ENCODE results near the gene PAK6.

Gene PAK6

GRCh38 chr15:40256638-40257235 is 17.9 kb downstream of the PAK6 start:
- DNase-seq, result no peak

- no peak for DNase-seq
These were observed 19.0 kb downstream of the PAK6 start for GRCh38 chr15:40257656-40258450.

- no peak for DNase-seq
These were observed 19.7 kb downstream of the PAK6 start for GRCh38 chr15:40258544-40258943.

- no peak for DNase-seq
These were observed 20.2 kb downstream of the PAK6 start for GRCh38 chr15:40259021-40259420.

GRCh38 chr15:40263024-40263754 is 24.3 kb downstream of the PAK6 start:
- no peak for DNase-seq

GRCh38 chr15:40264321-40265153 is 25.7 kb downstream of the PAK6 start:
- no peak for DNase-seq

GRCh38 chr15:40265355-40265754 is 26.5 kb downstream of the PAK6 start:
- DNase-seq, result no peak

GRCh38 chr15:40265875-40266274 is 27.0 kb downstream of the PAK6 start:
- DNase-seq, result no peak

- DNase-seq, result no peak
These were observed 28.0 kb downstream of the PAK6 start for GRCh38 chr15:40266828-40267304.

GRCh38 chr15:40267670-40268069 is 28.8 kb downstream of the PAK6 start:
- no peak for DNase-seq

- DNase-seq, result no peak
These were observed 30.7 kb downstream of the PAK6 start for GRCh38 chr15:40269604-40270003.

GRCh38 chr15:40270246-40270995 is 31.6 kb downstream of the PAK6 start:
- no peak for DNase-seq

GRCh38 chr15:40271685-40272484 is 33.0 kb downstream of the PAK6 start:
- DNase-seq, result no peak

GRCh38 chr15:40272485-40273056 is 33.7 kb downstream of the PAK6 start:
- DNase-seq, result no peak

- no peak for DNase-seq
These were observed 34.6 kb downstream of the PAK6 start for GRCh38 chr15:40273428-40273827.

GRCh38 chr15:40274350-40275274 is 35.7 kb downstream of the PAK6 start:
- peak; percentile 87 to 90 for DNase-seq

- DNase-seq, result no peak
These were observed 36.7 kb downstream of the PAK6 start for GRCh38 chr15:40275523-40275922.

GRCh38 chr15:40275954-40276353 is 37.1 kb downstream of the PAK6 start:
- DNase-seq, result no peak

GRCh38 chr15:40276927-40277326 is 38.1 kb downstream of the PAK6 start:
- DNase-seq, result no peak

- DNase-seq, result no peak
These were observed 38.6 kb downstream of the PAK6 start for GRCh38 chr15:40277471-40277870.
